Large intestine (tissue), 1 donor: ENCODE data around the gene CCM2L. TPM values are rescaled to one million over a fixed set of nuclear protein-coding genes. Genes with fewer than 3 reads are reported as not detected.

Experiments
- polyA plus RNA-seq: library from polyadenylated mRNA; unstranded; fragments of 120-200 nt; gene quantifications from one replicate; pipeline ENCODE4 v1.2.1, GENCODE V29; 2013

CCM2L gene
- polyA plus RNA-seq, 1 donor, result 2.9 TPM

Other genes with a start within 250 kb of the CCM2L start
- gene MYLK2, start 191.1 kb upstream of the CCM2L start, polyA plus RNA-seq, result 0.21 TPM
- 0.96 TPM for gene FOXS1, start 164.8 kb upstream of the CCM2L start, polyA plus RNA-seq
- 11.2 TPM for gene DUSP15, start 139.9 kb upstream of the CCM2L start, polyA plus RNA-seq
- gene TTLL9, start 139.8 kb upstream of the CCM2L start, polyA plus RNA-seq, result 1.0 TPM
- 15.5 TPM for gene PDRG1, start 58.4 kb upstream of the CCM2L start, polyA plus RNA-seq
- 0.81 TPM for gene XKR7, start 42.3 kb upstream of the CCM2L start, polyA plus RNA-seq
- gene HCK, start 41.8 kb downstream of the CCM2L start, polyA plus RNA-seq, result 10.8 TPM
- 72.7 TPM for gene TM9SF4, start 99.3 kb downstream of the CCM2L start, polyA plus RNA-seq
- 118 TPM for gene PLAGL2, start 197.3 kb downstream of the CCM2L start, polyA plus RNA-seq
- gene POFUT1, start 197.4 kb downstream of the CCM2L start, polyA plus RNA-seq, result 147 TPM